CD4-positive, alpha-beta T cell treated with Interleukin-17A for 1 hour (primary cell): ENCODE results near the gene TMPRSS11E.
"Not testable (repeated sequence)": the region's sequence is repeated elsewhere in the genome, so short reads cannot be mapped to it uniquely, and the experiment has no call there.

Experiments used
- DNase-seq: peaks from one replicate; pipeline ENCODE4 v3.0.0-alpha.2; 2020

TMPRSS11E gene

DNA sequence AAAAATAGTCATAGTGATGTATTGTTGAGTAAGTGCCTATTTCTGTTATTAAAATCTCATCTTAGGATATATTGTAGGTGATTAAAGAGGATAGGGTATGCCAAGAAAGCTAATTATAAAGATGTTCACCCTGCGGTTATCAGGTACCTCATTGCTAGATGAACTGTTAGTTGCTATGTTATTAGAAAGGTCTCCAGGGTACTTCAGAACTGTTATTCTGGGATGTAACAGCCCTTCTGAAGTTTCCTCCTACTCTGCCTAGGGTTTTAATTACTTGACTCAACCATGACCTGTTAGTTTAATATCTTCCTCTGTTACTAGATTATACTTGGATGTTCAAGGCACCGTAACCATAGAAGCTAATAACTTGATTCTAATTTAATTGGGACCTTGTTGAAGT lies 15.4 kb downstream of the TMPRSS11E start:
- no peak for DNase-seq

DNA sequence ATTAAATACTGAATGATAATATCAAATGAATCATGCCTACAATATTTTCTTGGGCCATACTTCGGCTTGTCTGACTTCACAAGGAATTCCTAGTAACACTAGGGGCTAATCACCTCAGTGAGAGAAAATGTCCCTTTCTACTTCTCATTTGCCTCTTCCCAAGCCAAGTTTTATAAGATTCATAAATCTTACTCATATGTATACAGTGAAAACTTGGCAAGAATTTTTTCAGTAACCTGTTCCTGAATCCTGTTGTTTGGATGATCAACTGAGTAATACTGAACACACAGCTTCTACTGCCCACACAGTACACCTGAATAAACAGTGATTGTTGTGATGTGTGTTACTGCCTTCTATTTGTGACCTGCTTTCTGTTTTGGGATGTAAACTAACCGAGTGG lies 16.5 kb downstream of the TMPRSS11E start:
- no peak for DNase-seq

DNA sequence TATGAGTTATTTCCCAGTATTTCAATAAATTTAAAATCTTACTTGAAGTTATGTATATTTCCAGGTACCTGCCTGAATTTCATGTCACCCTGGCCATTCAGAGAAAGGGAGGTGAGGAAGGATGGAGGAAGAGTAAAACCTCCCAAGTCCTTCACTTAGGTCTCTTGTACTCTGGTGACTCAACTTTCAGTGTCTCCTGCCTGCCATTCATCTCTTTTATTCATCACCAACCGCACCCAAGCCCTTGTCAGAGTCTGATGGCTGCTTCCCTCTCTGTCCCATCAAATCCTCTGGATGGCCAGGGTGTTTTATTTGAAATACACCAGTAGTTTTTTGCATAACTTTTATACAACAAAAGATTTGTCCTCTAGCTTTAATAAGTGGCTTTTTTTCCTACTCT lies 17.8 kb downstream of the TMPRSS11E start:
- DNase-seq = no peak

- DNase-seq = no peak
These were observed 18.9 kb downstream of the TMPRSS11E start for GRCh38 chr4:68466185-68466584.

GRCh38 chr4:68466751-68467150 lies 19.5 kb downstream of the TMPRSS11E start:
- no peak for DNase-seq

- no peak for DNase-seq
These were observed 22.2 kb downstream of the TMPRSS11E start for GRCh38 chr4:68469482-68469881.

GRCh38 chr4:68476191-68476590 lies 28.9 kb downstream of the TMPRSS11E start:
- DNase-seq = no peak

- no peak for DNase-seq
These were observed 42.1 kb downstream of the TMPRSS11E start for GRCh38 chr4:68489338-68489737.

- DNase-seq = no peak
These were observed 43.7 kb downstream of the TMPRSS11E start for GRCh38 chr4:68490826-68491457.

GRCh38 chr4:68494688-68495087 lies 47.4 kb downstream of the TMPRSS11E start:
- no peak for DNase-seq

DNA sequence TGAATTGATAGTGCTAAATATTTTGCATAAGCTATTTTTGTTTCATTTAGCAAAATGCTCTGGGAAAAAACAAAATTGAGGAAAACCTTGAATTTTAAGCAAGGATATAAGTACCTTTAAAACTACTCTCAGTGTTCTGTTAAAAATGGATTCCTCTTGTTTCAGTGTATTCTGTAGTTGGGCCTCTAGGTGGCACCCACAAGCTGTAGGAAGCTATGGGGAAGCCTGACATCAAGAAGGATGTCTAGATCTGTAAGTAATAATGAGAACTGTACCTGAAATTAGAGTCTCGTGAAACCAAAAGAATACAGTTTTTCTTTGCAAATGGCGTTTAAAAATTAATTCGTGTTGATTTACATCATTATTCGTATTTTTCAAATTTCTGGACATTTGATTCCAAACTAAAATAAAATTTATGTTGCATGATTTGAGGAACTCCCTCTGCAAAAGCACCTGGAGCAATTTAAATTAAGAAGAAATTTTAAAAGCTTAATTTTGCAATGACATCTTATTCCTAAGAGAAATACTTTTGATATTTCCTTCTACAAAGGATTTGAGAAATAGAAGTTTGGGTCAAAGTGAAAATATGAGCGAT lies 51.2 kb downstream of the TMPRSS11E start:
- peak; percentile 73 for DNase-seq

GRCh38 chr4:68499021-68499420 lies 51.8 kb downstream of the TMPRSS11E start:
- DNase-seq = no peak

DNA sequence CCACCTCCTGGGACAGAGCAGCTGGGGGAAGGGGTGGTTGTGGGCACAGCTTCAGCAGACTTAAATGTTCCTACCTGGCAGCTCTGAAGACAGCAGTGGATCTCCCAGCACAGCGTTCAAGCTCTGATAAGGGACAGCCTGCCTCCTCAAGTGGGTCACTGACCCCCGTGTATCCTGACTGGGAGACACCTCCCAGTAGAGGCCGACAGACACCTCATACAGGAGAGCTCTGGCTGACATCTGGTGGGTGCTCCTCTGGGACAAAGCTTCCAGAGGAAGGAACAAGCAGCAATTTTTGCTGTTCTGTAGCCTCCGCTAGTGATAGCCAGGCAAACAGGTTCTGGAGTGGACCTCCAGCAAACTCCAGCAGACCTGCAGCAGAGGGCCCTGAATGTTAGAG lies 56.2 kb downstream of the TMPRSS11E start:
- DNase-seq = not testable (repeated sequence)

- DNase-seq = peak; percentile 45
These were observed 57.6 kb downstream of the TMPRSS11E start for GRCh38 chr4:68504836-68505235.

DNA sequence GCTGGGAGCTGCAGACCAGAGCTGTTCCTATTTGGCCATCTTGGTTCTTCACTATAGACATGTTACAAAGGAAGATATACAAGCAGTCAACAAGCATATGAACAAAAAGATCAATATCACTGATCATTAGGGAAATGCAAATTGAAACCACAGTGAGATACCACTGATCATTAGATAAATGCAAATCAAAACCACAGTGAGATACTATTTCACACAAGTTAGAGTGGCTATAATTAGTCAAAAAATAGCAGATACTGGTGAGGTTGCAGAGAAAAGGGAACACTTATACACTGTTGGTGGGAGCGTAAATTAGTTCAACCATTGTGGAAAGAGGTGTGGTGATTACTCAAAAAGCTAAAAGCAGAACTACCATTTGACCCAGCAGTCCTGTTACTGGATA lies 58.2 kb downstream of the TMPRSS11E start:
- DNase-seq = not testable (repeated sequence)

DNA sequence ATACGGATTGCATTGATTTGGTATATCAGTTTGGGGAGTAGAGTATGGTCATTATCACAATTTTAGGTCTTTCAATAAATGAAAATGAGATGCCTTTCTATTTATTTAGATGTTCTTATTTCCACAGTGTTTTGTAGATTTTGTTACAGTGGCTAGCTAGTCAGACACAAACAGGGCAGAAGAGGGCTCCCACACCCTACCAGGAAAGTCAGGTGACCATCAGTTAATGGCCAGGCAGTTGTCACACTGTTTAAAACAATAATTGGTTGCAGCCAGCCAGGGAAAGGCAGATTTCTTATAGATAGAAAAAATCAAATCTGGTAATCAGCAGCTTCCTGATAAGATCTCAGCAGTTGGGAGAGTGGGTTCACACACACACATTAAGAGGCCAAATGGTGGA lies 71.6 kb downstream of the TMPRSS11E start:
- DNase-seq = no peak

GRCh38 chr4:68520985-68521384 lies 73.7 kb downstream of the TMPRSS11E start:
- no peak for DNase-seq

- not testable (repeated sequence) for DNase-seq
These were observed 75.0 kb downstream of the TMPRSS11E start for GRCh38 chr4:68522232-68522631.

DNA sequence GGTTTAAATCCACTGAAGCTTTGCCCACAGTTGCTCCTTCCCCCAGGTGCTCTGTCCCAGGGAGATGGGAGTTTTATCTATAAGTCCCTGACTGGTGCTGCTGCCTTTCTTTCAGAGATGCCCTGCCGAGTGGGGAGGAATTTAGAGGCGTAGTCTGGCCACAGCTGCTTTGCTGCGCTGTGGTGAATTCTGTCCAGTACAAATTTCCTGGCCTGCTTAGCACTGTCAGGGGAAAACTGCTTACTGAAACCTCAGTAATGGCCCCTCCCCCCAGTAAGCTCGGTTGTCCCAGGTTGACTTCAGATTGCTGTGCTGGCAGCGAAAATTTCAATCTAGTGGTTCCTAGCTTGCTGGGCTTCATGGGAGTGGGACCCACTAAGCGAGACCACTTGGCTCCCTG lies 88.7 kb downstream of the TMPRSS11E start:
- no peak for DNase-seq

- no peak for DNase-seq
These were observed 89.1 kb downstream of the TMPRSS11E start for GRCh38 chr4:68536375-68536774.

DNA sequence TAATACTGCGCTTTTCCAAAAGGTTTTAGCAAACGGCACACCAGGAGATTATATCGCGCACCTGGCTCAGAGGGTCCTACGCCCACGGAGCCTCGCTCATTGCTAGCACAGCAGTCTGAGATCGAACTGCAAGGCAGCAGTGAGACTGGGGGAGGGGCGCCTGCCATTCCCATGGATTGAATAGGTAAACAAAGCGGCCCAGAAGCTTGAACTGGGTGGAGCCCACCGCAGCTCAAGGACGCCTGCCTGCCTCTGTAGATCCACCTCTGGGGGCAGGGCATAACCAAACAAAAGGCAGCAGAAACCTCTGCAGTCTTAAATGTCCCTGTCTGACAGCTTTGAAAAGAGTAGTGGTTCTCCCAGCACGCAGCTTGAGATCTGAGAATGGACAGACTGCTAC lies 95.5 kb downstream of the TMPRSS11E start:
- DNase-seq = not testable (repeated sequence)
